DND-41 (cell line): ENCODE measurements around the gene TMEM132C.

Experiments
- ATAC-seq: fragments of 200-7000 bp; cut with Tn5 transposase; 3 replicates; pipeline ENCODE4 v1.9.1; 2021; ENCODE audit warnings: low read depth; ENCODE audit not compliant: insufficient read depth
- DNase-seq: peaks from one replicate; pipeline ENCODE4 v3.0.0-alpha.2; 2020
- H2AFZ ChIP-seq: 2 replicates; pipeline ENCODE4 v1.6.0; 2012; ENCODE audit warnings: low read depth, low read length
- H3K27ac ChIP-seq: 2 replicates; pipeline ENCODE4 v1.5.1; 2012; ENCODE audit warnings: low read length, inconsistent platforms
- H3K27me3 ChIP-seq: fragments of 200-600 bp; sonication (generic); 2 replicates; pipeline ENCODE4 v1.6.0; 2012; ENCODE audit warnings: low read length, mild to moderate bottlenecking, inconsistent platforms; ENCODE audit not compliant: insufficient read depth, poor library complexity
- H3K36me3 ChIP-seq: 2 replicates; pipeline ENCODE4 v1.5.1; 2012; ENCODE audit warnings: low read length, inconsistent platforms; ENCODE audit not compliant: insufficient read depth
- H3K4me1 ChIP-seq: 2 replicates; pipeline ENCODE4 v1.5.1; 2012; ENCODE audit warnings: mild to moderate bottlenecking, low read length; ENCODE audit not compliant: insufficient read depth
- H3K4me2 ChIP-seq: 2 replicates; pipeline ENCODE4 v1.6.0; 2012; ENCODE audit warnings: mild to moderate bottlenecking, moderate library complexity, low read length, inconsistent platforms; ENCODE audit not compliant: insufficient read depth
- H3K4me3 ChIP-seq, 2 experiments: fragments of 200-600 bp in 1 of 2; shearing (Covaris generic) in 1 of 2; 2 replicates each; pipeline ENCODE4 v1.5.1; 2012 to 2016; ENCODE audit warnings: inconsistent platforms in 2 of 2, low read length in 2 of 2, mild to moderate bottlenecking in 2 of 2, low read depth in 1 of 2, moderate library complexity in 1 of 2
- H3K79me2 ChIP-seq: 2 replicates; pipeline ENCODE4 v1.6.0; 2012; ENCODE audit warnings: low read length, inconsistent platforms; ENCODE audit not compliant: insufficient read depth
- H3K9ac ChIP-seq: 2 replicates; pipeline ENCODE4 v1.6.0; 2012; ENCODE audit warnings: low read depth, mild to moderate bottlenecking, inconsistent platforms, low read length, moderate library complexity
- H3K9me3 ChIP-seq: 2 replicates; pipeline ENCODE4 v1.5.1; 2012; ENCODE audit warnings: low read length, moderate library complexity, mild to moderate bottlenecking, inconsistent platforms; ENCODE audit not compliant: insufficient read depth, severe bottlenecking
- H4K20me1 ChIP-seq: 2 replicates; pipeline ENCODE4 v1.6.0; 2012; ENCODE audit warnings: low read length; ENCODE audit not compliant: insufficient read depth
- EZH2 ChIP-seq: IDR thresholded peaks from 3 replicates; pipeline ENCODE4 v1.6.1; 2012; ENCODE audit warnings: borderline replicate concordance, low read depth, mild to moderate bottlenecking, moderate library complexity, low read length, inconsistent platforms; ENCODE audit not compliant: severe bottlenecking
- TF ChIP-seq, protein P1 (sequence below): IDR thresholded peaks from 2 replicates; pipeline ENCODE4 v1.5.1; 2012; ENCODE audit warnings: borderline replicate concordance, low read length, moderate library complexity, mild to moderate bottlenecking; ENCODE audit not compliant: poor library complexity, severe bottlenecking; ENCODE audit errors: extremely low read depth

Gene TMEM132C

DNA sequence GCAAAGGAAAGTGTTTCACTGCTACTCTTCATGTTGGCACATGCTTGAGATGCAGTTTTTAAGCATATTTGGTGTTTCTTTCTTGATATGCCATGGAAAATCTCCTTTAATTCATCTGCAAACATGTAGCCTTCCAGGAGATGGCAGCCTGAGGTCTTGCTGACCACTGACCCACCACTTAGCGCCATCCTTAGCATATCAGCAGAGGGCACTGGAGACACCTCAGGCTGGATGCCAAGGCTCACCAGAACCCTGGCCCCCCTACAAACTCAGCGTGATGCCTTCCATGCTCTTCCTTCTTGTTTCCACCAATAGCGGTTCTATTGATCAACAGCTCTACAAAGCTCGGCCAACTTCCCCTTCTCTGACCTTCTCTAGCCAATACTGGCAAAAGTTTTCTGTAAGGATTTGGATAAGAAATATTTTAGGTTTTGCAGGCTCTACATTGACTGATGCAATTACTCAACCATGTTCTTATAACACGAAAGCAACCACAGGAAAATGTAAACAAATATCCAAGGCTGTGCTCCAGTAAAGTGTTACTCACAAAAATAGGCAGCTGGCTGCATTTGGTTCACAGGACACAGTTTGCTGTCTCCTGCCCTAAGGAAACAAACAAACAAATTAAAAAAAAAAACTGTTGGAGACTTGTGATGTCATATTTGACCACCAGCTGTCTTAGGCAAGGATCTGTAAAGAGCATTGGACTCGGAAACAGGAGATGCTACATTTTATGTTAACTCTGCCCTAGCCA, 347.0 kb downstream of the TMEM132C start:
- Histone ChIP-seq H2AFZ (no peak overlapping the region), H3K4me1 (no peaks in the 10 kb centered on the region), H3K27me3 (no peaks in the 10 kb centered on the region), H3K9me3 (no peaks in the 10 kb centered on the region), H3K79me2 (no peaks in the 10 kb centered on the region), H3K4me3 (no peak overlapping the region), H4K20me1 (no peaks in the 10 kb centered on the region), H3K4me2 (no peak overlapping the region), H3K9ac (no peak overlapping the region), H3K27ac (no peak overlapping the region), H3K36me3 (no peaks in the 10 kb centered on the region)
- no peak for TF ChIP-seq EZH2
- TF ChIP-seq, protein P1, sequence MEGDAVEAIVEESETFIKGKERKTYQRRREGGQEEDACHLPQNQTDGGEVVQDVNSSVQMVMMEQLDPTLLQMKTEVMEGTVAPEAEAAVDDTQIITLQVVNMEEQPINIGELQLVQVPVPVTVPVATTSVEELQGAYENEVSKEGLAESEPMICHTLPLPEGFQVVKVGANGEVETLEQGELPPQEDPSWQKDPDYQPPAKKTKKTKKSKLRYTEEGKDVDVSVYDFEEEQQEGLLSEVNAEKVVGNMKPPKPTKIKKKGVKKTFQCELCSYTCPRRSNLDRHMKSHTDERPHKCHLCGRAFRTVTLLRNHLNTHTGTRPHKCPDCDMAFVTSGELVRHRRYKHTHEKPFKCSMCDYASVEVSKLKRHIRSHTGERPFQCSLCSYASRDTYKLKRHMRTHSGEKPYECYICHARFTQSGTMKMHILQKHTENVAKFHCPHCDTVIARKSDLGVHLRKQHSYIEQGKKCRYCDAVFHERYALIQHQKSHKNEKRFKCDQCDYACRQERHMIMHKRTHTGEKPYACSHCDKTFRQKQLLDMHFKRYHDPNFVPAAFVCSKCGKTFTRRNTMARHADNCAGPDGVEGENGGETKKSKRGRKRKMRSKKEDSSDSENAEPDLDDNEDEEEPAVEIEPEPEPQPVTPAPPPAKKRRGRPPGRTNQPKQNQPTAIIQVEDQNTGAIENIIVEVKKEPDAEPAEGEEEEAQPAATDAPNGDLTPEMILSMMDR: no peak
- ATAC-seq: no peak
- DNase-seq: no peak

DNA sequence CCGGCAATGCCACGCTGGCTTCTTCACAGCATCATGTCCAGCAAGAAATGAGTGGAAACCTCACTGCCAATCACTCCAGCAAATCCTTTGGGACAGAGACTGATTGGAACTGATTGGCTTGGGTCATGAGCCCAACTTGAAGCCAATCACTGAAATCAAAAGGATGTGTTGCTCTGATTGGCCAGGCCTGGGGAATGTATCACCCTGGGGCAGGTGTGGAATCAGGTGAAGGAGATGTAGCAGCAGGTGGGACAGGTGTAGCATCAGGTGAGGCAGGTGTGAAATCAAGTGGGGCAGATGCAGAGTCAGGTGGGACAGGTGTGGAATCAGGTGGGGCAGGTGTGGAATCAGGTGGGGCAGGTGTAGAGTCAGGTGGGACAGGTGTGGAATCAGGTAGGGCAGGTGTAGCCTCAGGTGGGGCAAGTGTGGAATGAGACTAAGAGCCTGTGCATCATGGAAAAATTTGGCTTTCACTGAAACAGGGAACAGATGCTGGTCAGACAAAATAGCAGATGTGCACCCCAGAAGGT, 350.4 kb downstream of the TMEM132C start:
- no peak overlapping the region for H3K4me2 ChIP-seq
- H3K9ac ChIP-seq: no peak overlapping the region
- H3K9me3 ChIP-seq: no peaks in the 10 kb centered on the region
- TF ChIP-seq, protein P1: no peak
- TF ChIP-seq EZH2: no peak
- H2AFZ ChIP-seq: no peak overlapping the region
- H4K20me1 ChIP-seq: no peaks in the 10 kb centered on the region
- no peak overlapping the region for H3K27ac ChIP-seq
- no peak overlapping the region for H3K4me3 ChIP-seq
- ATAC-seq (no peak), DNase-seq (no peak)
- no peaks in the 10 kb centered on the region for H3K4me1 ChIP-seq
- no peaks in the 10 kb centered on the region for H3K79me2 ChIP-seq
- H3K27me3 ChIP-seq: no peaks in the 10 kb centered on the region
- no peaks in the 10 kb centered on the region for H3K36me3 ChIP-seq

DNA sequence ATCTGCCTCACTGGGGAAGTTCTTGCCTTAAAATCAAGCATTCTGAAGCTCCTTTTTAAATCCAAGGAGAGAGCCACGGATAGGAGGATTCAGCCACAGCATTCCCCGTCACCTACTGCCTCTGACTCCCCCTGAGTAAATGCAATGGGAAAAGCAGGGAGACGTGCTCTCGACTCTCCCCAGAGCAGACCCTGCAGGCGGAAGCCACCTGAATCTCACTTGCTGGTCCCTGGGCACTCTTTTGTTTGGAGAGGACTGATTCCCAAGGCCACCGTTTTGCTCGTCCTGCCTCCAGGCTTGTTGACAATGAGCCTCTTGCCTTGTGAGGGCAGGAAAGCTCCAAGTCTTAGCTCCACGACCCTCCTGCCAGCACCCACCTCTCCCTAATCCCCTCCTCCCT, 352.3 kb downstream of the TMEM132C start:
- Histone ChIP-seq H3K27me3 (no peaks in the 10 kb centered on the region), H3K79me2 (no peaks in the 10 kb centered on the region), H3K27ac (no peak overlapping the region), H2AFZ (no peak overlapping the region), H3K4me1 (no peaks in the 10 kb centered on the region), H3K4me3 (no peak overlapping the region), H3K9ac (no peak overlapping the region), H3K36me3 (no peaks in the 10 kb centered on the region), H3K9me3 (no peaks in the 10 kb centered on the region), H4K20me1 (no peaks in the 10 kb centered on the region), H3K4me2 (no peak overlapping the region)
- TF ChIP-seq EZH2: no peak
- TF ChIP-seq, protein P1: no peak
- no peak for DNase-seq
- no peak for ATAC-seq
